ENCODE results near the gene CPLANE2. TPM values are rescaled to one million over a fixed set of nuclear protein-coding genes. Genes with fewer than 3 reads are reported as not detected.

The CPLANE2 gene
- polyA plus RNA-seq, 1 donor: 4.9 TPM

DNA sequence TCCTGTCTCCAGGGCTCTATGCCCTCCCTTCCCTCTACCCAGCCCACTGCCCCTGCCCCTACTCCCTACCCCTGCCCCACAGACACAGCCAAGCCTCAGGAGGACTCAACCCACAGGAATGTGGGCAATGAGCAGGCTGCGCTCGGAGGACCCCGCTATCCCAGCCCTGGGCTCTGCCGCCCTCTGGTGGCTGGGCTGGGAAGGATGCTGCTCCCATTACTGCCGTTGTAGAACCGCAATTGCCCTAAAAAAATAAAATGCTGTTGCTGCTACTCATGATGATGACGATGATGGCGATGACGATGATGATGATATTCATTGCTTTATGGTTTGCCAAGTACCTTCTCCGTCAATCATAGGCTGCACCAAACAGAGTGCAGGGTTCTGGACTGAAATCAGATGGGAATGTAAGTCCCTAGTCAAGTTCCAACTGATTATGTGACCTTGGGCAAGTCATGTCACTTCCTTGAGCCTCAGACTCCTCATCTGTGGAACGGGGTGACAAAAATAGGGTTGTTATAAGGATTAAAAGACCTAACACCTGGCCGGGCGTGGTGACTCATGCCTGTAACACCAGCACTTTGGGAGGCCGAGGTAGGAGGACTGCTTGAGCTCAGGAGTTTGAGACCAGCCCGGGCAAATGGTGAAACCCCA lies 49.1 kb downstream of the CPLANE2 start:
- DNase-seq: peak; percentile 76

DNA sequence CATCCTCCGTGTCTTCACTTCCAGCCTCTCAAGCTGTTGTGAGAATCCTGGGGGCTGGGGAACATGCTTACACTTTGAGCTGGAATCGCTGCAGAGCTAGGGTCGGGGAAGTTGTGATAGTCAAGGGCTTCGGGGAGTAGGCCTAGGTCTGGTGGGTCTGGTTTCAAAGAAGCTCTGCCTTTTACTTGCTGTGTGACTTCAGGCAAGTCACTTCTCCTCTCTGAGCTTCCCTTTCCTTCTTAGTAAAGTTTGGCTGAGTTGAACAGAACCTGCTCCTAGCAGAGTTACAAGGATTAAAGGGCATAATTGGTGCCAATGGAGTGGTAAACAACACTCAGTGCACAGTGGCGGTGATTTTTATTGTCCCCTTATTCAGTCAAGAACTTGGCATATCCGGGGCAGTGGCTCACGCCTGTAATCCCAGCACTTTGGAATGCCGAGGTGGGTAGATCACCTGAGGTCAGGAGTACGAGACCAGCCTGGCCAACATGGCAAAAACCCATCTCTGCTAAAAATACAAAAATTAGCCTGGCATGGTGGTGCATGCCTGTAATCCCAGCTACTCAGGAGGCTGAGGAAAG lies 50.2 kb downstream of the CPLANE2 start:
- no peak for DNase-seq

DNA sequence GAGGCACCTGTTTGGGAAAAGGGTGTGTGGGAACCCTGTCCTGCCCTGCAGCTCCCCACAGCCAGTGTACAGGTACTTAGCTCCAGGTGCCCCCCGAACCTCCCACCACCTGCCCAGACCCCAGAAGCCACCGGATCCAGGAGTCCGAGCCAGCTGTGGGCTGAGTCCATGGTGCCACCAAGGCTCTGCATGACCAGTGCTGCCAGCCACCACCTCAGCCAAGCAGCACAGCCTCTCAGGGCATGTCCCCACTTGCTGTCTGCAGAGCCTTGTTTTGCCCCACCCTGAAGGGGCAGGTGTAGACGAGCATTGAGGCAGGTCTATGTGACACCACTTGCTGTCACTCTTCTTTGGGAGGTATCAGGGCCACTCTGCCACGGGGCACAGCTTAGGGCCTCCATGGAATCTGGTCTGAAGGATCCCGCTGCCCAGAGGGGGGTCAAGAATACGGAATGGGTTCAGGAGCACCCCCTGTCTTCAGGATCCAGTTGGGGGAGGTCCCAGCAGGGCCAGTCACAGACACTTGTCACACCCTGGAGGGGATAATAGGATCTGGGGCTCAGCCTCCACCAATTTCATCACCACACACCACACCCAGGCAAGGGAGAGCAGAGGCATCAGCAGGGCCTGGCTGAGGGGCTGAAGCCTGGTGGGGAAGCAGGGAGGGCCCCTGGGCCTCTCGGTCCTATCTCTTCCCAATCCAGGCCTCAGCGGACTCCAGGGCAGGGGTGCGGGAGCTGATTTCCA lies 52.3 kb downstream of the CPLANE2 start:
- DNase-seq: no peak

DNA sequence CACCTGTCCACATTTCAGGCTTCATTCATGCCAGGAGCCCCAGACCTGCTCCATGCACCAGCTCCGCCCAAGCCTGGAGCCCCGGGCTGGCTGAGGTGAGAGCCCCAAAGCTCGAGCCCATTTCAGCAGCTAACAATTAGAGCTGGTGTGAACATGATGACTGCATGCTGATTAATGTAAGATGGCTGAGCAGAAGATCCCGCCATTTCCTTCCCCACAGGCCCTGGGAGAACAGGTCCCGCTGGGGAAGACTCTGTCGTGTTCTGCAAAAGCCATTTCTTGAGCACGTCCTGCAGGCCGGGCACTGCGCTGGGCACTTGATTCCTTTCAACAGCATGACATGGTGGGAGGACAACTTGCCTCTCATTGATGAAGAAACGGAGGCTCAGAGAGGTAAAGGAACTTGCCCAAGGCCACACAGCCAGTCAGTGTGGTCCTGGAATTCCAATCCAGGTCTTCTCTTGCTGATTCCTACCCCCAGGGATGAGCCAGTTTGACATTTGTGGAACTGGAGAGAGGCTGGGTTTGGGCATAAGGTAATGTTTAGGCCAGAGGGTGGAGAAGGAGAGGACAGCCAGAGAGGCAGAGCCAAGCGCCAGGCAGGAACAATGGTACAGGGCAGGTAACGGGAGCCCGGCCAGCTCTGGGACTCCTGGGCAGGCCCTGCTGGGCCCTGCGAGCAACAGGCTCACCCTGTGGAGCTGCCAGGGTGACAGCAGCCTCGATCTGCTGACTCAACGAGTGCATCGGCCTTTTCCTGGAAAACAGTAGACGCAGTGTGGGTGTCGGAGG lies 53.0 kb downstream of the CPLANE2 start:
- no peak for DNase-seq

DNA sequence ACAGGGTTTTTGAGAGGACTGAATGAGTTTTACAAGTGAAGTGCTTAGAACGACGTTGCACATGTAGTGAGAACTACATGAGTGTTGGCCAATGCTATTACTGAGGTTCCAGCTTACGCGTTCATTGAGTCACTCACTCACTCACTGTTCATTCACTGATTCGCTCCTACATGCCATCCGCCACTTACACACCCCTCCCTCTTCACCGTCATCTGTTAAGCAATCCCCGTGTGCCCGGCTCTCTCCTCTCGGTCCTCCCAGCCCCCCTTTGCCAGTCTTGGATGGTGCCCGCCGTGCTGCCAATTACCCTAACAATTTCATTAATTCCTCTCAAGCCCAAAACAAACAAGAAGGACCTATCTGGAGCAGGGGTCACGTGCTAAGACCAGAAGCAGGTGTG lies 53.8 kb downstream of the CPLANE2 start:
- no peak for DNase-seq

DNA sequence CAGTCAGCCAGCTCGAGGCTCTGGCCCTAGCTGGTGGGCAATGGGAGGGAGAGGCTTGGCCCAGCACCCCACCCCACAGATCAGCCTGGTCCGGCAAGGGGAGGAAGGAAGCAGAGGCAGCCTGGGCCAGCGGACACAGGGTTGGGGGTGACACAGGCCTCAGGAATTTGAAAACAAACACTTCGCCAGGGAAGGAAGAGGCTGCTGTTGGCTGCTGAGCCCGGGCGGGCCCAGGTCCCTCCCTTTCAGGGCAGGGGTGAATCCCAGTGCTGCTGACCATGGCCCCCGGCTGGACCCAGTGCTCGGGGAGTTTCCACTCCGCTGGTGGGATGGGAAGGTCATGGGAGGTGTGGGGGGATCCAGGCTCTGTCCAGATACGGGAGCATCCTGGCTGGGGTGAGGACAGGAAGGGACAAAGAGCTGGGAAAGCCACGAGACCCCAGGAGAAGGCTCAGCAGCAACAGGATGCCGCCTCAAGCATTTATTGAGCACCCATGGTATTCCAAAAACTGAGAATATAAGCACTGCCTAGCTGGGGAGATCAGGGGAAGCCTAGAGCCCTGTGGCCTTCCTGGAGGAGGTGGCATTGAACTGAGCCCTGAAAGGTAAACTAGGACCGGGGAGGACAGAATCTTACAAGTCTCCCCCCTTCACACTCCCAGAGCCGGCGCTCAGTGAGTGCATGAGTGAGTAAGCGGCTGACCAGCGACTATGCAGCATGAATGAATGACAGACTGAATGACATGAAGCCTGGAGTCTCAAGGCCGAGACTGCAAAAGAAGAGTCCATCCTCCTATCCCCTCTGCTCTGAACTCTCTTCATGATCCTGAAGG lies 54.9 kb downstream of the CPLANE2 start:
- peak; percentile 86 for DNase-seq

Other genes with a start within 250 kb of the CPLANE2 start
- gene SRARP, start 232.9 kb downstream of the CPLANE2 start, polyA plus RNA-seq (ENCODE audit: insufficient read length): not detected
- 91.3 TPM for gene HSPB7, start 219.1 kb downstream of the CPLANE2 start, polyA plus RNA-seq (ENCODE audit: insufficient read length)
- gene CLCNKA, start 215.1 kb downstream of the CPLANE2 start, polyA plus RNA-seq (ENCODE audit: insufficient read length): 1.6 TPM
- not detected for gene CLCNKB, start 193.4 kb downstream of the CPLANE2 start, polyA plus RNA-seq (ENCODE audit: insufficient read length)
- gene FAM131C, start 163.5 kb downstream of the CPLANE2 start, polyA plus RNA-seq (ENCODE audit: insufficient read length): not detected
- gene EPHA2, start 81.1 kb downstream of the CPLANE2 start, polyA plus RNA-seq (ENCODE audit: insufficient read length): 8.9 TPM
- 4.3 TPM for gene ARHGEF19, start 24.5 kb downstream of the CPLANE2 start, polyA plus RNA-seq (ENCODE audit: insufficient read length)
- gene FBXO42, start 115.3 kb upstream of the CPLANE2 start, polyA plus RNA-seq (ENCODE audit: insufficient read length): 21.0 TPM
- 88.0 TPM for gene SZRD1, start 130.1 kb upstream of the CPLANE2 start, polyA plus RNA-seq (ENCODE audit: insufficient read length)
- gene SPATA21, start 200.2 kb upstream of the CPLANE2 start, polyA plus RNA-seq (ENCODE audit: insufficient read length): 0.30 TPM
- 40.8 TPM for gene NECAP2, start 203.5 kb upstream of the CPLANE2 start, polyA plus RNA-seq (ENCODE audit: insufficient read length)